HepG2 (cell line): Measurements from ENCODE around the gene ZFPM1. TPM values are rescaled to one million over a fixed set of nuclear protein-coding genes. Genes with fewer than 3 reads are reported as not detected.

Experiments
- EP300 ChIP-seq, 3 experiments: sonication (generic) in 1 of 3; formaldehyde crosslinking in 1 of 3; IDR thresholded peaks; 2 replicates each; pipeline versions ENCODE4 v1.5.1 to v1.6.1; 2011 to 2020; ENCODE audit warnings: low read depth in 2 of 3, low read length in 2 of 3, borderline replicate concordance in 1 of 3, improper control_type of control experiment in 1 of 3, mild to moderate bottlenecking in 1 of 3, missing genetic modification reagents in 1 of 3, moderate library complexity in 1 of 3
- FOXA3 ChIP-seq: IDR thresholded peaks from 2 replicates; pipeline ENCODE4 v1.6.1; 2016; ENCODE audit warnings: missing genetic modification reagents, missing compliant biosample characterization
- GATAD2A ChIP-seq: IDR thresholded peaks from 2 replicates; pipeline ENCODE4 v1.6.1; 2016
- HOXD1 ChIP-seq: sonication (generic); formaldehyde crosslinking; IDR thresholded peaks from 2 replicates; pipeline ENCODE4 v1.5.0; 2020; ENCODE audit warnings: missing genetic modification reagents
- IRF2 ChIP-seq: IDR thresholded peaks from 2 replicates; pipeline ENCODE4 v1.6.1; 2018; ENCODE audit warnings: missing genetic modification reagents, missing compliant biosample characterization
- KDM6A ChIP-seq: IDR thresholded peaks from 2 replicates; pipeline ENCODE4 v1.6.1; 2016; ENCODE audit warnings: low read depth
- SMAD3 ChIP-seq: sonication (generic); formaldehyde crosslinking; IDR thresholded peaks from 2 replicates; pipeline ENCODE4 v1.4.0; 2020; ENCODE audit warnings: missing genetic modification reagents
- TCF12 ChIP-seq, 2 experiments: fragments of 450-650 bp in 1 of 2; sonication (generic) in 1 of 2; formaldehyde crosslinking in 1 of 2; IDR thresholded peaks; 2 replicates each; pipeline versions ENCODE4 v1.6.1 to v1.8.0; 2017 to 2022; ENCODE audit warnings: antibody characterized with exemption in 1 of 2, mild to moderate bottlenecking in 1 of 2, missing genetic modification reagents in 1 of 2, moderate library complexity in 1 of 2
- ZNF441 ChIP-seq: sonication (generic); formaldehyde crosslinking; IDR thresholded peaks from 2 replicates; pipeline ENCODE4 v1.7.0; 2021; ENCODE audit warnings: missing genetic modification reagents, borderline replicate concordance
- ZNF878 ChIP-seq: sonication (generic); formaldehyde crosslinking; IDR thresholded peaks from 2 replicates; pipeline ENCODE4 v1.8.1; 2023; ENCODE audit warnings: mild to moderate bottlenecking, missing genetic modification reagents, moderate library complexity
- ZSCAN21 ChIP-seq: sonication (generic); formaldehyde crosslinking; IDR thresholded peaks from 2 replicates; pipeline ENCODE4 v1.8.0; 2022; ENCODE audit warnings: mild to moderate bottlenecking, missing genetic modification reagents, moderate library complexity, borderline replicate concordance
- polyA plus RNA-seq, 8 experiments: library from polyadenylated mRNA; depleted of rRNA in 3 of 8; stranded (reverse) in 7 of 8; unstranded in 1 of 8; fragments of >200 nt; fragmentation: Illumina TruSeq in 4 of 8; extraction: Trizol in 4 of 8; gene quantifications; 2 replicates each; pipeline versions ENCODE4 v1.2.1 to v1.2.3, GENCODE V29; 2011 to 2016; ENCODE audit warnings: low read depth in 4 of 8, missing spikeins in 1 of 8, mixed read lengths in 1 of 8; ENCODE audit not compliant: insufficient read depth in 1 of 8
- total RNA-seq, 5 experiments: library from RNA; depleted of rRNA; stranded (reverse); fragments of >200 nt; fragmentation: Illumina TruSeq; extraction: Trizol; gene quantifications; 2 replicates each; pipeline ENCODE4 v1.2.3, GENCODE V29; 2016; ENCODE audit warnings: low read depth in 1 of 5
- TF ChIP-seq, protein P1 (sequence below): sonication (generic); formaldehyde crosslinking; conservative IDR thresholded peaks from 2 replicates; pipeline ENCODE4 v1.4.0; 2020; ENCODE audit warnings: missing genetic modification reagents
- TF ChIP-seq, protein P2 (sequence below): IDR thresholded peaks from 2 replicates; pipeline ENCODE4 v1.4.0; 2020; ENCODE audit warnings: mild to moderate bottlenecking, missing genetic modification reagents
- TF ChIP-seq, protein P3 (sequence below): sonication (generic); formaldehyde crosslinking; IDR thresholded peaks from 2 replicates; pipeline ENCODE4 v1.9.0; 2021; ENCODE audit warnings: missing genetic modification reagents, mild to moderate bottlenecking, borderline replicate concordance

The ZFPM1 gene
- total and polyA plus RNA-seq, 2 of the 13 experiments (the other 11 are each of a cell fraction or from before 2014, with no cell fraction given), result 1.3 to 3.8 TPM

DNA sequence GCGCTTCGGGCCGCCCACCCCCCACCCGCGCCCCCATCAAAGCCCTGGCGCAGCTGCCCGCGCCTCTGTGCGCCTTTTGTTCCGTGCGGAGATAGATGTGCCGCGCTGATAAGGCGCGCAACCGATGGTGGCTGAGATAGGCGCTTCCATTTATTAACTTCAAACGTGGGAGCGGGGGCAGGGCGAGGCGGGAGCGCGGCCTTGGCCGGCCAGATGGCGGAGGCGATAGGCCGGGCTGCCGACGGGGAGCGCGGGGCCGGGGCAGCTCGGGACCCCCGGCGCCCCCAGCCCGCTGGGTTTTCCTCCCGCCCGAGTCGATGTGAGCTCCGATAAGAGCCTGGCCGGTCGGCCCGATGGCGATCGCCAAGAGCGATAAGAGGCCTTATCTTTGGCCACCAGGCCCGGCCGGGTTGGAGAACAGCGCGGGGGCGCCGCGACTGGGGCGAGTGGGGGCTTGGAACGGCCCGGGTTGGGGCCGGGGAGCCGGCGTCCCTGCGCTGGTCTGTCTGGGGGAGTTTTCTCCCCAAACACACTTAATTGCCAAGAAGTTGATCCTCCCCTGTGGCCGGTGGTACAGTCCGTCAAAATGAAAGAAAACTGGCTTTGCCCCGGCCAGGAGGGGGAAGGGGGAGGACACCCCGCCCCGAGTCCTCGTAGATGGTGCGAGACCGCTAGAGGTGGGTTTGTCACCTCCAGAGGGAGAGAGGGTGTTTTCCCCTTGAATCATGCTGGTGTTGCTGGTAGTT is 2.7 kb downstream of the ZFPM1 start (continued):
- TF ChIP-seq, protein P1, sequence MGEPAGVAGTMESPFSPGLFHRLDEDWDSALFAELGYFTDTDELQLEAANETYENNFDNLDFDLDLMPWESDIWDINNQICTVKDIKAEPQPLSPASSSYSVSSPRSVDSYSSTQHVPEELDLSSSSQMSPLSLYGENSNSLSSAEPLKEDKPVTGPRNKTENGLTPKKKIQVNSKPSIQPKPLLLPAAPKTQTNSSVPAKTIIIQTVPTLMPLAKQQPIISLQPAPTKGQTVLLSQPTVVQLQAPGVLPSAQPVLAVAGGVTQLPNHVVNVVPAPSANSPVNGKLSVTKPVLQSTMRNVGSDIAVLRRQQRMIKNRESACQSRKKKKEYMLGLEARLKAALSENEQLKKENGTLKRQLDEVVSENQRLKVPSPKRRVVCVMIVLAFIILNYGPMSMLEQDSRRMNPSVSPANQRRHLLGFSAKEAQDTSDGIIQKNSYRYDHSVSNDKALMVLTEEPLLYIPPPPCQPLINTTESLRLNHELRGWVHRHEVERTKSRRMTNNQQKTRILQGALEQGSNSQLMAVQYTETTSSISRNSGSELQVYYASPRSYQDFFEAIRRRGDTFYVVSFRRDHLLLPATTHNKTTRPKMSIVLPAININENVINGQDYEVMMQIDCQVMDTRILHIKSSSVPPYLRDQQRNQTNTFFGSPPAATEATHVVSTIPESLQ (CRISPR knock-in tag), result 0 out of 2 replicates have a peak, but pooled peaks have one; percentile 54
- TF ChIP-seq IRF2 (CRISPR knock-in tag) (0 out of 2 replicates have a peak, but pooled peaks have one; percentile 14), FOXA3 (CRISPR knock-in tag) (no peak), ZSCAN21 (CRISPR knock-in tag) (0 out of 2 replicates have a peak, but pooled peaks have one; percentile 43), ZNF878 (CRISPR knock-in tag) (peak; percentile 37; the same call in 1 of the 2 replicates), KDM6A (CRISPR knock-in tag) (0 out of 2 replicates have a peak, but pooled peaks have one; percentile 44), EP300 (IDR thresholded peaks at IDR 0.05; ENCODE audit: low read depth in 2 of 2, low read length in 2 of 2) (peak in 1 of 2 experiments; percentile 44; a peak in 1 of 4 replicates), EP300 (CRISPR knock-in tag; IDR thresholded peaks at IDR 0.05; ENCODE audit: borderline replicate concordance) (peak; percentile 49; the same call in 1 of the 2 replicates), HOXD1 (no peak), GATAD2A (CRISPR knock-in tag) (peak; percentile 63), ZNF441 (peak; percentile 29; the same call in 1 of the 2 replicates), SMAD3 (CRISPR knock-in tag) (0 out of 2 replicates have a peak, but pooled peaks have one; percentile 26), TCF12 (IDR thresholded peaks at IDR 0.05) (no peak), TCF12 (CRISPR knock-in tag; IDR thresholded peaks at IDR 0.05) (peak; percentile 13; the same call in 1 of the 2 replicates)
- TF ChIP-seq, protein P2, sequence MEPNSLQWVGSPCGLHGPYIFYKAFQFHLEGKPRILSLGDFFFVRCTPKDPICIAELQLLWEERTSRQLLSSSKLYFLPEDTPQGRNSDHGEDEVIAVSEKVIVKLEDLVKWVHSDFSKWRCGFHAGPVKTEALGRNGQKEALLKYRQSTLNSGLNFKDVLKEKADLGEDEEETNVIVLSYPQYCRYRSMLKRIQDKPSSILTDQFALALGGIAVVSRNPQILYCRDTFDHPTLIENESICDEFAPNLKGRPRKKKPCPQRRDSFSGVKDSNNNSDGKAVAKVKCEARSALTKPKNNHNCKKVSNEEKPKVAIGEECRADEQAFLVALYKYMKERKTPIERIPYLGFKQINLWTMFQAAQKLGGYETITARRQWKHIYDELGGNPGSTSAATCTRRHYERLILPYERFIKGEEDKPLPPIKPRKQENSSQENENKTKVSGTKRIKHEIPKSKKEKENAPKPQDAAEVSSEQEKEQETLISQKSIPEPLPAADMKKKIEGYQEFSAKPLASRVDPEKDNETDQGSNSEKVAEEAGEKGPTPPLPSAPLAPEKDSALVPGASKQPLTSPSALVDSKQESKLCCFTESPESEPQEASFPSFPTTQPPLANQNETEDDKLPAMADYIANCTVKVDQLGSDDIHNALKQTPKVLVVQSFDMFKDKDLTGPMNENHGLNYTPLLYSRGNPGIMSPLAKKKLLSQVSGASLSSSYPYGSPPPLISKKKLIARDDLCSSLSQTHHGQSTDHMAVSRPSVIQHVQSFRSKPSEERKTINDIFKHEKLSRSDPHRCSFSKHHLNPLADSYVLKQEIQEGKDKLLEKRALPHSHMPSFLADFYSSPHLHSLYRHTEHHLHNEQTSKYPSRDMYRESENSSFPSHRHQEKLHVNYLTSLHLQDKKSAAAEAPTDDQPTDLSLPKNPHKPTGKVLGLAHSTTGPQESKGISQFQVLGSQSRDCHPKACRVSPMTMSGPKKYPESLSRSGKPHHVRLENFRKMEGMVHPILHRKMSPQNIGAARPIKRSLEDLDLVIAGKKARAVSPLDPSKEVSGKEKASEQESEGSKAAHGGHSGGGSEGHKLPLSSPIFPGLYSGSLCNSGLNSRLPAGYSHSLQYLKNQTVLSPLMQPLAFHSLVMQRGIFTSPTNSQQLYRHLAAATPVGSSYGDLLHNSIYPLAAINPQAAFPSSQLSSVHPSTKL (CRISPR knock-in tag), result peak; percentile 58; the same call in 1 of the 2 replicates
- TF ChIP-seq, protein P3, sequence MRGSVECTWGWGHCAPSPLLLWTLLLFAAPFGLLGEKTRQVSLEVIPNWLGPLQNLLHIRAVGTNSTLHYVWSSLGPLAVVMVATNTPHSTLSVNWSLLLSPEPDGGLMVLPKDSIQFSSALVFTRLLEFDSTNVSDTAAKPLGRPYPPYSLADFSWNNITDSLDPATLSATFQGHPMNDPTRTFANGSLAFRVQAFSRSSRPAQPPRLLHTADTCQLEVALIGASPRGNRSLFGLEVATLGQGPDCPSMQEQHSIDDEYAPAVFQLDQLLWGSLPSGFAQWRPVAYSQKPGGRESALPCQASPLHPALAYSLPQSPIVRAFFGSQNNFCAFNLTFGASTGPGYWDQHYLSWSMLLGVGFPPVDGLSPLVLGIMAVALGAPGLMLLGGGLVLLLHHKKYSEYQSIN, result no peak
